NCI-H146 treated with DMSO at 0.1 percent for 48 hours (cell line): ENCODE data around the gene SOBP.

Source experiments
- DNase-seq: peaks from one replicate; lab custom pipeline; 2025; ENCODE audit not compliant: unreplicated experiment; lab: John Stamatoyannopoulos, UW

The SOBP gene

DNA sequence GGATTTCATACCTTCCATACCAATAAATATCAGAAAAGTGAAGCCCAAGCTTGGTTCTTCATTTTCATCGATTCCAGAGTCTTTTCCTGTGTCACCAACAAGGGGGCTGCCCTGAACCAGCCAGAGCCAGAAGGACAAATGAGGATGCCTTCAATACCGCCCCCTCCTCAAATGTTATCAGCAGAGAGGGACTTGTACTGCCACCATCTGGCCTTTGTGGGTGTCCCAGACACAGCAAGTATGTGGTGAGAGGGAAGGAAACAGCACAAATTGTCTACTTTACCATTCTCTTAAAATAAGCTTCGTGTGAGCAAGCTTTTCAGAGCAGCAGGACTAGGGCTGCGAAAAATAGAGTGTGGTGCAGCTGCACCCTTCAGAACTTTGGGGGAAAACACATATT lies 165.3 kb downstream of the SOBP start:
- DNase-seq, result no peak

DNA sequence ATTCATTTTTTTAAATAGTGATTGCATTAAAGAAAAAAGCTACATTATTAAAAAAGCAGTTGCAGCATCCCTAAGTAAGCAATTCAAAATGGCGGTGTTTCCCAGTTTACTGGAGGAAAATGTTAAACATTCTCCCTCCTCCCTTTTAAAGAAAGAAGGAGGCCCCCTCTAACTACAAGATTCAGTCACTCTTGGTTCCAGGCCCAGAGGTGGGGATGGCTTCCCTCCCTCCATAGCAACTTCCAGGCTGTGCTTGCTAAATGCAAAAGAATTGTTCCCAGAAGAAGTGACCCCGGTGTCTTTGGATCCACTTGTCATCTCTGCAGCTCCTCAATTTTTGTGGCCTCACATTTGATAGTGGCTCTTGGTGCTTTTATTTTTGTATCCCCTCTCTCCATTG lies 165.9 kb downstream of the SOBP start:
- DNase-seq, result no peak

DNA sequence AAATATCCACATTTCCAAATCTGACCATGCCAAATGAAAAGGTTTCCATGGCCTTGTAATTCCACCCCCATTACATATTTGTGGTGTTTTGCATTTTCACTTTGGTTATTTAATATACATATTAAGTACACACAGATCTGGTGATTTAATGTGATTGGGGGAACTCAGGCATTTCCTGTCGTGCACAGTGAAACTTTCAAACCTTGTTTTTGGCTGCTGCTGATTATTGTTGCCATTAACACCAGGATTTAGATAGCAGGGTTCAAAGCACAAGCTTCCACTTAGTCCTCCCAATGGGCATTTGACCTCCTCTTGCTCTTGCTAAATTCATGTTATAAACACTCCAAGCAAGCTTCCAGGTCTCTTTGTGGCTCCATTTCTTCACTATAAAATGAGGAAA lies 166.5 kb downstream of the SOBP start:
- no peak for DNase-seq

DNA sequence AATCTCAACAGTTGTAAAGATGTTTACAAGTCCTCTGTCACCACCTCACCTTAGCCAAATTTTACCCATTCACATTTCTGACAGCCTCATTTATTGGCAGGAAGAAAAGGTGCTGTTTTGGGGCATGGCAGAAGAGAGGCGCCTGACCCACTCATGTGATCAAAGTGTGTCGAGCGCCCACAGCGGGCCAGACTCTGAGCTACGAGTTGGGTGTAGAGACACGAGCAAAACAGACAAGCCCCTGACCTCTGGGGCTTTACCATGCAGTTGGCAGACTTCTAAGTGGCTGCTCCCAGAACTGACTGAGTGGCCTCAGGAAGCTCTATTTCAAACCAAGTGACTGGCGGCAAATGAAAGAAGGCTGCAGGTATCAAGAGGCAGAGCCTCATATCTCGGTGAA lies 167.0 kb downstream of the SOBP start:
- DNase-seq, result no peak

DNA sequence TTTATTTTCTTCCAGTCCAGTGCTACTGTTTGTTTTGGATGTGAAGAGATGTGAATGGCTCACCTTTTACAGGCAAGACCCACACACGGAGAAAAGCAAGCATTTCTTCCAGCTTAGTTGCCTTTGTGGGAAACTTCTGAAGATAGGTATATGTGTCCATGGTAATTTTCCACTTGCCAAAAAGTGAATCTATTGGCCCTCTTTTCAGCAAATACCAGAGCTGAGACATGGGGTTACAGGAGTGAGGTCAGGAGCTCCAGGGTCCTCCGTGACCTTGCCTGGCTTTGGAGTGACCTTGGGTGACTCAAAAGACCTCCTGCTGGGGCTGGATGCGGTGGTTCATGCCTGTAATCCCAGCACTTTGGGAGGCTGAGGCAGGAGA lies 167.4 kb downstream of the SOBP start:
- DNase-seq, result no peak

DNA sequence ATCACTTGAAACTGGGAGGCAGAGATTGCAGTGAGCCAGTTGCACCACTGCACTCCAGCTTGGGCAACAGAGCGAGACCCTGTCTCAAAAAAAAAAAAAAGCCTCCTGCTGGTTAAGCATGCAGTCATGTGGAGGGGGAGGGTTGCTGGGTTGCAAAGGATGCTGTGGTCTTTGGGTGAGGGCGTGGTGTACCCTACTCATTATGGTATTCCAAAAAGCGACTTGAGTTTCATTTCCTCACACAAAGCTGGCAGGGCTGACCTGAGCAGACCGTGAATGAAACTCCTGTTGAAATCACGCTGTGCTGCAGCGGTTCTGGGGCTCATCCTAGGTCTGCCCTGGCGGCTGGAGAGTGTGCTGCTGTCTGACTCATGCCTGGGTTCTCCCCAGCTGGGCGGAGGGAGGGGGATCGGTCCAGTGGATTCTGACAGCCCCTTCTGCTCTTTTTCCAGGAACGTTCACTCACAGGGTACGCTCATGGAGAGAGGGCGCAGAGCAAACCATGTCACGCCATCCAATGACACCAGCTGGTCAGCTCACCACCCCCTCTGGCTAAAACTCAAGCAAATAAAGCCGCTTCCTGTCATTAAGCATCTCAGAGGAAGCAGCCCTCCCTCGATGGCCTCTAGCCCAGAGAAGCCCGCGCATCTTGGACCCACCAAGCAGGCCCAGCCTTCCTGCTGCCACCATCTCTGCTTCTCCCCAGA lies 168.0 kb downstream of the SOBP start:
- DNase-seq, result peak; percentile 93

DNA sequence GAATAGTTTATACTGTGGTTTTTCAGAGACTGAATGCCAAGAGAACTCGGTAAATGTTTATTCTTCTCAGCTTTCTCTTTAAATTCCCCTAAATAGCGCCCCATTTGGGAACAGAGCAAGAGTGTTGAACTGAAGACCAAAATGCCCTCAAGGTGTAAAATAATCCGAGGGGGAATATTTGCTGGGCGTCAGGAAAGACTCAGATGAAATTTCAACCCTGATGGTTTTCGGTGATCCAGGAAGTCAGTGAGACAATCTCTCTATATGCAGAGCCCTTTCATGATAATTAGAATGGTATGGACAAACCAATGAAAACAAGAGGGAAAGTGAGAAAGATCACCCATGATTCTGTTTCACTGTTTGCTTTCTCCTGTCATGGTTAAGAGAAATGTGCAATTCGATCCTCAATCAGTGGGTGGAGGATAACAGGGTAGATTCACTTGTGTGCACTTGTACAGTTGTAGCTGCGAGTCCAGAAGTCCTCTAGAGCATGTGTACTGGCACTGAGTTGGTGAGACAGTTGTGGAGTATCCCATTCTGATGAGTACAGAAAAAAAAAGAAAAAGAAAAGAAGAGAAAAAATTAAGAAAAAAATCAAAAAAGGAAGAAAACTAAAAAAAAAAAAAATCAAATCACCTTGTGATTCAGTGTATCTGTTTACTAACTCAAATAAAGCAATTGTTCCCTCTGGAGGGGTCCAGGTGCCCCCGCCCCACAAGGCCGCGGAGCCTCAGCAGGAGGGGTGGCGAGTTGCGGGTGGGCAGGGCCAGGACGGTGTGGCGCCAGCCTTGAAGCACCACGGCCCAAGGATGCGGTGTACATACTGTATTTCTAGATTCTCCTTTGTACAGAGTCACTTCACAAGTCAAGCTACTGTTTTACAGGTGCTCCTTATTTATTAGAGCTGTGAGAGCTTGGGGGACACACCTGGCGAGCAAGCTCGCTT lies 169.3 kb downstream of the SOBP start:
- DNase-seq, result peak; percentile 96

DNA sequence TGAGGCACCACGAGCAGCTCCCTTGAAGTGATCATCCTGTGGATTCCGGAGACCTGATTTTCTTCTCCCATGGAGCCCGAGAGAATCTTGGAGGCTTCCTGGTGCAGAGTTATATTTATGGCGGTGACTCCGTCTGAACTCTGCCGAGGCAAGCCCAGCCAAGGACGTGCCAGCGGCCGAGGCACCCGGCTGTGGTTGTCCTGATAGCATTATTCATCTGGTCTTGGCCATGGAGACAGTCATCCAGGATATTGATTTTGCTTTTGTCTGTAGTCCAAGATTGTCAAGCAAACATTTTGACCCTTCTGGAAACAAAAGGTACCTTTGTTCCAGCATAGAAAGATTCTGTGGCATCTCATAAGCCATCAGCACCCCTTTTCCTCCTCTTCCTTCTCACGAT lies 170.9 kb downstream of the SOBP start:
- peak; percentile 69 for DNase-seq

DNA sequence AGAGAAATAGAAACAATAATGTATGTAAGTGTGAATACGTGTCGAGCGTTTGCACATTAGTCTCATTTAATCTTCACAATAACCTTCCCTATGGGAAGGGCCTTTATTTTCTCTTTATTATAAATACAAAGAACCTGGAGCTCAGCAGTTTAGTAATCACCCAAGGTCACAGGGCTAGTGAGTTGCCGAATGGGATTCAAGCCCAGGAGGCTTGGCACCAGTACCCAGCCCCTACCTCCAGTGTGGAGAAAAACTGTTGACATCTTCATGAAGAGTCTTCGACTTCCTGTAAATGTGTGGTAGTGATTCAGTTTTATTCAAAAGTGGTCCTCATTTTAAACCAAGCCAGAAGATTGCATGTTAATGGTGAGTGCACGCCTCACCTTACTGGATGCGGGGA lies 171.4 kb downstream of the SOBP start:
- DNase-seq, result no peak

DNA sequence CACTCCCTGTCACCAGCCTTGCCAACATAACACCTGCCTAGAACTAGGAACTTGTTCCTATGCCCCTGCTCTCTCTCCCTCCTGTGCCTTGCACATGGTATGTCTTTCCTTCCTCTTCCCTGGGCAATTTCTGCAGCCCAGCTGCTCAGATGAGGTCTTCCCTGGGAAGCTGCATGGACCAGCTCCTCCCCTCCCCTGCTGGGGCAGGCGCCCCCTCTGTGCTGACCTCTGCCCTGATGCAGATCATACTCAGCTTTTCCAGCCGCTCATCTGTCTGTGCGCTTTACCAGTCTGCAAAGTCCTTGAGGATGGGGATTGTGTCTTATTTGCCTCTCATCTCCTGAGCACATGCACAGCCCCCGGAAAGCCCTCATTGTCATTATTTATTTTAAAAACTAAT lies 172.4 kb downstream of the SOBP start:
- no peak for DNase-seq

DNA sequence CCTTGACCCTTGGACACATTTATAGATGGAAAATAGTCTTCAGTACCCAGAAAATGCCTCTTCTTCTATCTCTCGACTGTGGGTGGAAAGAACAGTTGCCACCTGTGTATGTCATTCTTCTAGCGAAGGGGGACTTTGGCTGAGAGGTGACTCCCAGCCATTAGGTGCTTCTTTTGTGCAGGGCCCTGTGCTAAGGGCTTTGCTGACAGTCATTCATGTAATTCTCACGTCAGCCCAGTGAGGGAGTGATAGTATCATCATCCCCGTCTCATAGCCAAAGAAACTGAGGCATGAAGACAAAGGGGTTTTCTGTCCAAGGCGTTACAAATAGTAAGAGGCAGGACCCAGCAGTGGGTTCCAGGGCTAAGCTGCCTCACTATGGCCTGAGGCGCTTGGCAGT lies 173.4 kb downstream of the SOBP start:
- no peak for DNase-seq

DNA sequence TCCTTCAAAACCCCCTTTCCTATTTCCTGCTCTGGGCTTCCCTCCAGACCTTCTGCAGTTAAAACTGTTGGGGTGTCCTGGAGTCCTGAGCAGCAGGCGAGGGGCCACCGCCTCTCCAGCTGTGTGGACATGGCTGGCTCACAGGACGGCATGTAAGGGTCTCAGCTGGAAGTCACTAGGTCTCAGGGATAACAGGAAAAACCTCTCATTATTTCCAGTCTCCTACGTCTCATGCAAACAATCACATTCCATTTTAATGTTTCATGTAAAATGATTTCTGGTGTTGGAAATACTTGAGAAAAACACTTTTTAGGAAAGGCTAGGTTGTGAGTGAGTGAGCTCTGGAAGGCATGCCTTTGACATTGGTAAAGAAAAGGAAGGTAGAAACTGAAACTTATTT lies 175.5 kb downstream of the SOBP start:
- DNase-seq, result peak; percentile 31

DNA sequence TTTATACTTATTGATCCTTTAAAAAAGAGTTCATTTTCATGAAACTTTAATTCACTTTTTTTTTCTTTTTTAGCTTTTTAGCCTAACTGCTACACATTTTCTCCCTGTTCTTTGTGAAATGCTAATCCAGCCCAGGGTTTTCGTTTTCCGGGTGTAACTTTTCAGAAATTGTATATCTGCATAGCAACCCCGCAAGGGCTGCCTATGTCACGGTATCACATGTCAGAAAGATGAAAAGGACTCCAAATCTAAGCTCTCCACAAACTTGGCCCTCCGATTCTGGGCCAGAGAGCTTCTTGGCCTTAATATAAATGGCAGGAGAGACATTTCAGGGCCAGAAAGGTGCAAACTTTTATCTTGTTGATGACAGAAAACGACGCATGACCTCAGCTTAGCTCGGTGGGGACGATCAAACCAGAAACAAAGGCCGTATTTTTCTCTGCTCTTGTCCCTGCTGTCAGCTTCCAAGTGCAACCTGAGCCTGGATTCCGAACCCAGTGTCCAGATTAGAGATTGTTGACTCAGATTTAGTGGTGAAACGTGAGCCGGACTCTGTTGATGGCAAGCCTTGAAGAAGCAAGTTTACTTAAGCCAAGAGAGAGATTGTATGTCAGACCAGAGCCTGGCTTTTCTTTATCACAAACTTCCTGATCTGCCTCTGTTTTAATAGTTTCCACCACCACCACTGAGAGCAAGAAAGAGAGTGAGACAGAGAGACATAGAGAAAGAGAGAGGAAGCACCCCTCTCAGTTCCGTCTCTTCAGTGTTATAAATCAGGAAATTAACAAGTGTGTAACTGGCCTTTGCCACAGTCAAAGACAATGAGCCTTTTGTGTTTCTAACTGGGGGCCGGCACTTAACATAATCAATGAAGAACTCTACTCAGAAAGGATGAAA lies 176.4 kb downstream of the SOBP start:
- peak; percentile 84 for DNase-seq

DNA sequence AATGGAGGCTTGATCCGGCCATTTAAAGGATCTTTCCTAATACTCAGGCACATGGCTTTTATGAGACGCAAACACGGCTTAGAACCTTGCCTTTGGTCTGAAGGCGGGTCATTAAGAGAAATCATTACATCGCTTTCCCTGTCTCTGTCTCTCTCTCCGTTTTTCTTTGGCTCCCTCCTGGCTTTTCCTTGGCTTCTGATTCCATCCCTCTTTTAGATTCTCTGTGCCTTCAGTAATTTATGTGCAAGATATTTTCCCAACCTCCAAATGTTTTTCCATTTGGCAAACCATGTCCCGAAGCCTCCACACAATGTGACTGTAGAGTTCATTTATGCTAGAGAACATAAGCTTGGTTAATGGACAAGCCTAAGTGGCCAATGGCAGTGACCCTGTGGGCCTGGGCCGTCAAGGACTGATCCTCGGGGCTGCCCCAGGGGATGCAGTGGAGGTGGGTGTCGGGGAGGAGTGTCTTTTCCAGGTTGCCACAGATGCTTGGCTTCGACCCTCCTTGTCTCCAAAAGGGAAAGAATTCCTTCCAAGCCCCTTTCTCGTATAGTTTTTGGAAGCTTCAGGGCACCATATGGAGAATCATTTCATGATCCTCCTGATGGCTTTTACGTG lies 177.2 kb downstream of the SOBP start:
- no peak for DNase-seq

DNA sequence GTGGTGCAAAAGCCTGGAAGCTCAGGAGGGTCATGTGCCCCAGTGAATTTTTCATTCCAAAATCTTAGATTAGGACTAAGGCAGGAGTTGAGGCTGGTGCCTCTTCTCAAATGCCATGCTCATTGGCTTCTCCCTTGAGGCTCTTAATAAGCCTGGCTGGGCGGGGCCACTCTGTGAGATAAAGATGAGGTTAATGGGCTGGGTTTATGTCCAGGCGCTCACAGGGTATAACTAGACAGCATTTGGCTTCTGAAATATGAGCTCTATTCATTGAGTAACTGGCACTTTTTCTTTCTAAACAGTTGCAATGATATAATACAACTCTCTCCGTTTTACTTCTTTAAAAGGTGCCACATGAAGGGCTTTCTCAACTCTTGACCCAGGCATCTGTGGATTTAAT lies 177.9 kb downstream of the SOBP start:
- no peak for DNase-seq

DNA sequence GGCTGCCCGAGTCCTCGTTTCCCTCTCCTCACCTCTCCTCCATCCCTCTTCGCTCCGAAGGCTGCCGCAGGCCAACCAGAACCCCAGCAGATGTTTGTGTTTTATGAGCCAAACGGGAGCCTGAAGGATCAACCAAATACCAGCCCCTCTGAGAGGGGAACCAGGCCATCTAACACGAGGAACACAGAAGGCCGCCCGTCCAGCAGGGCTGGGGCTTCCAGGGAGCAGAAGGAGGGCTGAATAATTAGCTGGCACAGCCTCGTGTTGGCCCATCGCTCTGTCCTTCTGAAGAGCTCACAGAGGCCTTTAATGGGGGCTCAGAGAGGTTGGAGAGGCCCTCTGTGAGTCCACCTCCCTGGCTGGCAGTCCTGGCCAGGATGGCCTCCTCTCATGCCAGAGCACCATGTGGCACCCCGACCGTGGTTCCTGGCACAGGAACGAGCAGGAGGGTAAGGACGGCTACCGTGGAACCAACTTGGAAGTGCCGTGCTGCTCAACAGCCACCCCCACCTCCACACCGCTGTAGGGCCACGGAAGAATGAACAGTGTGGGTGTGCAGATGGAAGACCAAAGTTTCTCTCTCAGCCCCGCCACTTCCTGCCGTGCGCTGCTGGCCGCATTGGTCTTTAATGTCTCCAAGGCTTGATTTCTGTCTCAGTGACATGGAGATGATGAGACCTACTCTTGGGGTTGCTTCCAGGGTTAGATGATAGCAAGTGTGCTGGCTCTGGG lies 179.0 kb downstream of the SOBP start:
- no peak for DNase-seq

DNA sequence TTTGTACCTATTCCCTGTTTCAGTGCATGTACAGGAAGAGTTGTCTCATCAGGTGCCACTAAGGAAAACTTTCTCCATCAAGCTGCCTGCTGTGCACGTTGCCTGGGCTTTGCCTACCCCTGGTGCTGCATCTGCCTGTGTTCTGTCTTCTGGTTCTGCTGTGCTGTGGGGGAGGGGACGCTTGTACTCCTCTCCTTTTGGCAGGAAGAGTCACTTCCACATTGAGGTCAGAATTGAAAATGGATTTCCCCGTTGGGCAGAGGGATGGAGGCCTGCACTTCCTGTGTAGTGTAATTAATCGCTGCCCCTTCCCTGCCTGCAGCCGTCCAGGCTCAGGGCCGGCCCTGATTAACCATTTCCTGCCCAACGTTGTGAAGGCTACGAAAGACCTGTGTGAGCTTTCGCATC lies 180.9 kb downstream of the SOBP start:
- no peak for DNase-seq

DNA sequence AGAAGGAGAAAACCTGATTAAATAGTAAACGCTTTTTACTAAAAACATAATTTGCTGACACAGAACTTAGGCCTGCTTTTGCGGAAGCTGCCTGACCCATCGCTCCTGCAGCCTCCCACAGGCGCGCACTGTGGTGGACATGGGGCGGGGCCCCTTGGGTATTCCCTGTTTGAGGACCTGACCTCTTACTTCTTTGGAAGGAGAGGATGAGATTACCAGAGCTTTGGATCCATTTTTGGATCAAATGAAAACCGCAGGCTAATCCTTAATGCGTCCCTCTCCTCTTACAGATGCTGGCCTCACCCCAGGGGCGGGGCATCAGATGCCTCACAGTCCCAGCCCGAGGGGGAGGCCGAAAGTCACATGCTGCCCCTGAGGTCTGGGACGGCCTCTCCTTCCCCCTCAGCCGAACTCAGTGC lies 183.2 kb downstream of the SOBP start:
- no peak for DNase-seq

DNA sequence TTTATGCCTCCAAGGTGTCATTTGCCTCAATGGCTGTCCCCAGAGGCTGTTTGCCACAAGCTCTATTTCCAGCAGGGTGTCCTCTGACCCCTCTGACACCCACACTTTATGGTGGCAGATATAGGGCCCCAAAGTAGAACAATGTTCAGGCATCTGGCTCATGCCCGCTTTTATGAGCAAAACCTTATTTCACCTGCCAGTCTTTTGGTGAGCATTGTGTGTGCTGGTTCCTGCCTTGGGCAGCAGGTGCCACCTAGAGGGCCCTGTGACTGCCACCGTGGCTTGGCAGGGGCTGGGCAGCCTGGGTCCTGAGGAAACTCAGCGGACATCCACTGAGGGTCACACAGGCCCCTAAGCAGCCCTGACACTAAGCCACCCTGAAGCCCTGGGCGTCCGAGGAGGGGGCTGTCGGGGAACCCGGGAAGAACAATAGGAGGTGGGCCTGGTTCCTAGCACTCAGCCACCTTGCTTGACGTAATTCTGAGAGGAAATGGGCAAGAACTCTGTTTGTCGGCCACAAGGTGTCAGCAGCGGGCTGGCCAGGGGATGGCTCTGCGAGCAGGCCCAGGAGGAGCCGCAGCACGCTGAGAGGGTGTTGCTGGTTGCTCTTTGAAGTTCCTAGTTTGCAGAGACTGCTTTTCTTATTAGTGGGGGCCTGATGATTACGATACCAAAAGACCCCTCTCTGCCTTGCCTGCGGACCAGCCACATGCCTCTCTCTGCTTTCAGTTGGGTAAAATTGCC lies 185.2 kb downstream of the SOBP start:
- peak; percentile 87 for DNase-seq

DNA sequence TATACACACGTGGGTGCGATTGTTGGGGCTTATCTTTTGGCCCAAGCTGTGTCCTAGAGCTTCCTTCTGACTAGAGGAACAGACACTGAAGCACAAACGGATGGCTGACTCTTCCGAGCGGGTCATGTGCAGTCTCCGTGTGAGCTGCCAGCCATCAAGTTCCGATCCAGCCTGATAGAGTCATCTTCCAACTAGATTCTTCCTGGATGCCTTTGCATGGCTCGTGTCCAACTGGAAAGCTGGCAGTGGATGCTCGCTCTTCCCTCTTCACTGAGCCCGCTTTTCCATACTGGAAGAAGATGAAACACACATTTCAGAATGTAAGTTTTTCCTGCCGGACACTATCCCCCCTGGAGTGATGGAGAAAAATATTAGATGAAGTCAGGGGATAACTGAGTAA lies 186.1 kb downstream of the SOBP start:
- DNase-seq, result no peak
